GM19023 (cell line): Measurements from ENCODE around the gene PRODH.
"Not testable (repeated sequence)": the region's sequence is repeated elsewhere in the genome, so short reads cannot be mapped to it uniquely, and the experiment has no call there.

Source experiments
- ATAC-seq: cut with Tn5 transposase; IDR thresholded peaks from one replicate; pipeline ENCODE4 v1.9.1; 2021; ENCODE audit warnings: mild to moderate bottlenecking, moderate library complexity; ENCODE audit not compliant: unreplicated experiment

Gene PRODH

DNA sequence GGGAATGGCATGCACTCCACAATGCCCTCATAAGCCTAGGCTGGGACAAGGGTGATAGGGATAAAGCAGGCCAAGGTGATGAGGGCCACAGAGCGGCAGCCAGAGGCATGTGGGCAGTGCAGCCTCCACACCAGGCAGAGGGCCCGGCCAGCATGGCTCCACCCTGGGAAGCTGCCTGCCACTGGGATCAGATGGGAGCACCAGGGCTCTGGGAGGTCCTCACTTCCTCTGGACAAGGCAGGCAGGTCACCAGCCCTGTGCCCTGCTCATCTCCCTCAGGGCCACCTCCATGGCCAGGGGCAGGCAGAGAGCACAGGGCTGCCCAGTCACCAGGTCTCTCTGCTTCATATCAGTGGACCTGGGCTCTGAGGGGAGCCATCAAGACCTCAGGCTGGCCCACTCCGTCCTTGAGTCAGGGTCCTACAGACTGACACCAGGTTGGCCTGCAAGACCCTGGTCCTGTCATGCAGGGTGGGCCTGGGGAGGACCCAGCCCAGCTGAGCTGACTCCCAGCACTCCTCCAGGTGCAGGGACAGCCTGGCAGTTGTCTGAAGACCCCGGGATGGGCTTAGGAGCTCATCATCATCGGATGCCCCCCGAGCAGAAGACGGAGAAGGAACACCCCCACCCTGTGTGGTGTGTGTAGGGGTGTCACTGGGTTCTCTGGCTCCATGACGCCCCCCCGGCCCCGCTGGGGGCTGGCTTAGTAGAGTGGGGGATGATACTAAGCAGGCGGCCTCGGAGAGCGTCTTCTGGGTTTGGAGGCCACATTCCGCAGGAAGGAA is 33.3 kb upstream of the PRODH start:
- ATAC-seq: not testable (repeated sequence)

DNA sequence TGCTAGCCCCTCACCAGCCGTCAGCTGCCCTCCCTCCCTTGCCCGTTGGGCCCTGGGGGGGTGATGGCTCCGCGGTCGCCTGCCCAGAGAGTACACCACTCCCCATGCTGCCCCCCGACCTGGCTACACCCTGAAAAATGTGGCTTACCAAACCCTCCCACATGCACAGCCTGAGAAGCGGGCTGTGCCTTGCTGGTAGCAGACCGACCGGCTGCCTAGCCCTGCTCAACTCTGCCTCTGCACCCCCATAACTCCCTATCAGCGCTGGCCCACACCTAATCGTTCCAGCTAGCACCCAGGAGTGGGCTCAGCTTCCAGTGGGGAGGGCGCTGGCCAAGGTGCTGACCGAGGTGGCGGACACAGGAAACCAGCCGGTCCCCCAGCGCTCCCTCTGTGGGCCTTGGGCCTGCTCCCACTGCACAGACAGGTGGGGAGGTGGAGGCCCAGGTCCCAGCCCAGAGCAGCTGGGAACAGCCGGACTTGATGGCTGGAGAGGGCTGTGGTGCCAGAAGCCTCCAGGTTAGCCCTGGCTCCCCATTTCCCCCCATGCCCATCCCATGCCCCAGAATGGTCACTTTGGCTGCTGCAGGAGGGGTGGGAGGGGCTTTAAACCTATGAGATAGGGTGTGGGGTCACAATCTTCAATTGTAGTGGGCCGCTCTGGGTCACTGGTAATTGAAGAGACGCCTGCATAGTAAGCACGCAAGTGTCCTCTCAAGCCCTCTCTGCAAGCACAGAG is 32.1 kb upstream of the PRODH start:
- ATAC-seq: no peak

DNA sequence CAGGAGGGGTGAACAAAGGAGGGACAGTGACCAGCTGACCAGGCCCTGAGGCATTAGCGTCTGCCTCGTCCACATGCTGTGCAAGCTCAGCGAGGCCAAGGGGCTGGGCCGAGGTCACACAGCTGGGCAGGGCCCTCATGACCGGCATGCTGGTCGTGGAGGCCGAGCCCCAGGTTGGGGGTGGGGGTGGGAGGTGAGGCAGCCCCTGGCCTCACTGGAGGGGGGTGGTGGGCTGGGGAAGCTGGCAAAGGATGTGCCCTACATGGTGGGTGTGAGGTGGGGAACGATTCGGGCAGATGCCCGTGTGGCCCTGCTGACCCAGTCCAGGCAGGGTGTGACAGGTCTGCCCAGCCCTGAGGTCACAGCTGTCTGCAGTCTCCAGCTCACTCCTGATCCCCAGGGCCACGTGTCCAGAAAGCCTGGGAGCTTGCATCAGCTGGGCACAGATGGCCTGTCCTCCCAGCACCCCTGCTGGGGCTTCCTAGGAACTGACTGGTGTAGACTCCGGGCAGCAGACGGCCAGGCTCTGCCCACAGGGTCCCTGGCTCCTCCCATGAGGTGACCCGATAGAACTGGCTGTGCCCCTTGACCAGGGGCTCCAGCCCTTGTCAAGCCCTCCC is 31.4 kb upstream of the PRODH start:
- not testable (repeated sequence) for ATAC-seq

DNA sequence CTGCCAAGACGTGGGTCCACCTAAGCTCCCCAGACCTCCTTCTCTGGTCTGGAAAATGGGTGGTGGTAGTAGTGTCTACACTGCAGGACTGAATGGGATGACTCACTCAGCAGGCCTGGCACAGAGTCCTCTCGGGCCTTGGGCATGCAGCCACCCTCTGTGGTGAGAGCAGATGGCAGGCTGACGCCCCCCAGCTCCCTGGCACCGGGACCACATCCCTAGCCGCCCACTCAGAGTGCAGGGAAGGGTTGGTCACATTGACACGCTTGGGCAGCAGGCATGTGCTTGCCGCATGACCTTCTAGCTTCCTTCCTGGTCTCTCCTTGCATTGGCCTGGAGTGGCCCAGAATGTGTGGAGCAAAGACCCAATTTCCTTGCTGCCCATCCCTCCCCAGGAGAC is 30.7 kb upstream of the PRODH start:
- ATAC-seq: no peak

DNA sequence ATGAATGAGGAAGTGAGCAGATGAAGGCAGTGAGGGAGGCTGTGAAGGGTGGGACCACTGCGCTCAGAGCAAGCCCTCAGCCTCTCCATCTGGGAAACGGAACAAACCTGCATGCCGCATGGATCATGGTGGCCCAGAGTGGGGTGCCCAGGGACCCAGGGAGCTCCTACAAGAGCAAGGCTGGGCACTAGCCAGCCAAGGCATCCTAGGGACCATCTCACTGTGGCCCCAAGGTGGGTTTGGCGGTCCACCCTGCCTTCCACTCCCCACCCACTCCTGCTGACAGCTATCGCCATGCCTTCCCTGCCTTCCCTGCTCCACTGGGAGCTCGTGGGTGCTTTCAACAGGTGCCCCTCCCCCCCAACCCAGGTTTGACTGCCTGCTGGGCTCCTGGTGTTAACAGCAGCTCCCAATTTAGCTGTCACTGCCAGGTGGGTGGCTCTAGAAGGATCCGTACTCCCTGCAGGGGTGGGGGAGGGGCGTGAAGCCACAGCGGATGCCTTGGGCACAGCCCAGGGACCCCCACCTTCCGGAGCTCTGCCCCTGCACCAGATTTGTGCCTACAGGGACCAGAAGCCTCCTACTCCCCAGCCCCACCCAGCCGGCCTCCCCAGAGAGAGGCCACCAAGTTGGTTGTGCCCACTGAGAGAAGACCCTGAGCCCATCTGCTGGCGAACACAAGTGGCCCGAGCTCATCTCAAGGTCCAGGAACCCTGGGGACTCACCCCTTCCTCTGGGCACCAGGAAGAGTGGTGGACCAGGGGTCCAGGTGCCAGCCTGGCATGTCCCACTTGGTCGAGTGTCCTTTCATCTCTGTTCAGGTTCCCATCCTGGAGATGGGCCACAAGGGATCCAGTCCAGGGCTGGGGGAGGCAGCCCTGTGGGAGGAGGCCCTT is 29.7 kb upstream of the PRODH start:
- ATAC-seq: no peak

DNA sequence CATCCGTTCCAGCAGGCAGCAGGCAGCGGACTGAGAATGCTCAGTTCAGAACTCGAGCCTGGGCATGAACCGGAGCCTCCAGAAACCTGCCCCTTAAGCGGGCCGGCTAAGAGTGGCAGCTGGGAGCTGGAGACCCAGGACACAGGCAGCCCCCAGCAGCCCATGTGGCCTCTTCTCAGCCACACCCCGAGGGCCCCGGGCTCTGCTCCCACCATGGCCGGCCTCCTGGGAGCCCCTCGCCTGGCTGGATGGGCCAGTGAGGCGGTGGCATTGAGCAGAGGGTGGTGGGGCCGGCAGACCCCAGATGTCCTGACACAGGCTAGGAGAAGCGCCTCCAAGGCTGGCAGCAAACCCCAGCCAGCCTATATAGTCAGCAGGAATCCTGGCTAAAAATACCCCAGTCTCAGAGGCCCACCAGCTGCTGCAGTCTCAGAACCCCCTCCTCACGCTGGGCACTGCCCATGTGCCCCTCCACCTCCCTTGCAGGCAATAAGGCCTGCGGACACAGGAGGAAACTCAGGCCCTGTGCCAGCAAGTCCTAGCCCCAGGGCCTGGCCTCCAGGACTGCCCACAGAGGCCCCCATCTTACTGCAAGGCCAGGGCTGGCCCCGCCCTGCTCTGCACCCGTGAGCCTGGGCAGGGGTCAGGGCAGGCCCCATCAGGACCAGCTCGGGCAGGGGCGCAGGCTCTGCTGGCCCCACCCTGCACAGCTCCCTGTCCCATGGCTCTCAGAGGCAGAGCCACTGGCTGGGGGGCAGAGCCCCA is 28.6 kb upstream of the PRODH start:
- not testable (repeated sequence) for ATAC-seq

DNA sequence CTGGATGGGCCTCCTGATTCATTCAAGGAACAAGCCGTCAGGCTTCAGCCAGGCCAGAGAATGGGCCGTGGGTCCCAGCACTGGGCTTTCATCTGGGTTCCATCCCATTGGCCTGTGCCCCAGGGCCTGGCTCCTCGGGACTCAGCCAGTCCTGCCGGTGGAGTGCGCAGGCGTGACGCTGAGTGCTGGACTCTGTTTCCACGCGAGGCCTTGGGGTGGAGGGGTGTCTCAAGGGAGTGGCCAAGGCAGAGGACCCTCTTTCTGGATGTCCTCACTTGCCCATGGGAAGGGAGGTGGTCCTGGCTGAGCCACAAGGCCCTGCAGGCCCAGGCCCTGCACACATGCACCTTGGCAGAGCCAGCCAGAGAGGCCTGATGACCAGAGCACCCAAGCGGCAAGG is 28.0 kb upstream of the PRODH start:
- not testable (repeated sequence) for ATAC-seq

DNA sequence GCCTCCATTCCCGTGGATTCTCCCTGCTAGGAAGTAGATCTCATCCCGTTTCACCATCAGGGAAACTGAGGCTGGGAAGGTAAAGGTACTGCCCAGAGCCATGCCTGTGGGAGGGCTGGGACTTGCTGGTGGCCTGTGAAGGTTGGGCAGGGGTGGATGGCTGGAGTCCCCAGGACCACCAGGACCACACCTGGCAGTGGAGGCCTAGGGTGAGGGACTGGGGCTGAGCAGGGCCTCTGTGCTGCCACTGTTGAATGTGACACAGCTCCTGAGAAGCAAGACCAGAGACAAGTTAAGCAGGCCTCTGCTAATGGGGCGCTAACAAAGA is 26.2 kb upstream of the PRODH start:
- no peak for ATAC-seq

DNA sequence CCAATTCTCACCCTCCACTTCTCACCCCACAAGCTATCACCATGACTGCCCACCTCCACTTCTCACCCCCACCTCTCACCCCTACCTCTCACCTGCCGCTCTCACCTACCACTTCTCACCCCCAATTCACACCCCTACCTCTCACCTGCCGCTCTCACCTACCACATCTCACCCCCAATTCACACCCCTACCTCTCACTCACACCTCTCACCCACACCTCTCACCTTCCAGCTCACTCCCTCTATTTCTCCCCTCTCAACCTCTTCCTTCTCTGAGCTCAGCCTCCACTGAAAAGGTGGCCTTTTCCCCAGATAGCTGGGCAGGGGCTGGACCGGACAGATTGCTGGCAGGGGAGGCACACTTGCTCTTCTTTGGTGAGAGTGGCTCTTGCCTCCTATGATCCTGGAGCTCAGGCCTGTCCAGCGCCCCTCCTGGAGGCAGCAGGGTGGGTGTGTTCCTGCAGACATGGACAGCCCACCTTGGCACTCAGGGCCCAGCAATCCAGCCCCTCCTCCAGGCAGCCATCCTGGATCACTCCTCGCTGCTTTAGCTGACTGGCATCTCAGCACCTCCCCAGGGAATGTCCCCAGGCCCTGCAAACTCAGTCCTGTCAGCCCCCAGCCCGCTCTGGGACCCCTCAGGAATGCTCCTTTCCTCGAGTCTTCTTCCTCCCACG is 25.7 kb upstream of the PRODH start:
- not testable (repeated sequence) for ATAC-seq

DNA sequence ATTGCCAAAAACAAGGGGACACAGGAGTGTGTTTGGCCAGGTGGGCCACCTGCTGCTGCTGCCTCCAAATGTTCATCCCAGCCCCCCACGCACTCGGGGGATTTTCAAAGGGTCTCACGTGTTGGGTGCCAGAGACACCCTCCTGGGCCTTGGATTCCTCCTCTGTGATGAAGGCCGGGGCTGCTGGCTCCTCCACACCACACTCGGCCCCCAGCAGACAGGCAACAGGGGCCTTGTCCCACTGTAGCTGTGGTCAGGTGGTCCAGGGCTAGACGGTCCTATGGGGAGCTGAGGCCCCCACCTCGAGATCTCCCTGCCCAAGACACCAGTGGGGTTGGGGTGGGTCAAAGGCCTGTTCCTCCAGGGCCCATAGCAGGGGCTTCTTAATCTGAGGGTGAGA is 25.1 kb upstream of the PRODH start:
- ATAC-seq: not testable (repeated sequence)

DNA sequence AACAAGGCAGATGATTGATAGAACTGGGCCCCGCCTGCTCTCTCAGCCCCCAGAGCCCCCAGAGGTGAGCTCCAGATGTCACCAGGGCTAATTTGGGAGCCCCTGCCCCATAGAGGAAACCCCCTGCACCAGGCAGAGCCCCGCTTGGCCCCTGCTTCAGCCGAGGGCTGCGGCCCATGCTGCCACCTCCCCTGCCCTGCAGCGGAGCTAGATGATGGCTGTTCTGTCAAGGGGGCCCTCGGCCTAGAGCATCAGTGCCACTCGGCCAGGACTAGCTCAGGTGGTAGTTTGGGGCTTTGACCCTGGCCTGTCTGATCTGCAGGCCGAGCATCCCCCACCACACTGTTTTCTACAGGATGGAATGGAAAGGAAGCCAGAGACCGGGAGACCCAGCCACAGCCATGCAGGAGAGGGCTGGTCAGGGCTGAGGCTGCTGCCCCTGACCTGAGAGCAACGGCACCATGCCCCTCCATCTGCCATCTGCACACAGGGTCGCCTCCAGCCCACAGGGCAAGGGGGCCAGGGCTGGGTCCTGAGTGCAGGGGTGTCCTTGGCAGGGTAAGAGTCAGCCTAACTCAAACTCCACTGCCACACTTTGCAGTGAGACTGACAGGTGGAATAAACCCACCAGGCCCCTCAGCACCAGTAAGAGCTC is 24.2 kb upstream of the PRODH start:
- ATAC-seq: not testable (repeated sequence)

DNA sequence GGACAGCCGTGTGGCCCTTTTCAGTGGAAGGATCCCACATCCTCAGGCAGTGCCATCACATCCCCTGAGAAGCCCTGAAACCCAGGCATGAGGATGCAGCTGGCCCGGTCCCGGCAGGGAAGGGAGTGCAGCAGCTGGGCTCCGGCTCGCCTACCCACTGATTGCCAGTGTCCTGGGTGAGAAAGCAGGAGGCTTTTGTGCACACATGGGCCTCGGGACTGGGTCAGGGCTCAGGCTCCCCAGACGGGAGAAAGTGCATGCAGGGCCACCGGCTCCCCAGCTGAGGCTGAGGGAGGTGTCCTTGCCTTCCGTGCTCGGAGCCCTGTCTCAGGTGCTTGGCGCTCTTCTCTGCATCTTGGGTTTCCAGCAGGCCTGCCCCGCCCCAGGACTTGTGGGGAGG is 23.6 kb upstream of the PRODH start:
- not testable (repeated sequence) for ATAC-seq

DNA sequence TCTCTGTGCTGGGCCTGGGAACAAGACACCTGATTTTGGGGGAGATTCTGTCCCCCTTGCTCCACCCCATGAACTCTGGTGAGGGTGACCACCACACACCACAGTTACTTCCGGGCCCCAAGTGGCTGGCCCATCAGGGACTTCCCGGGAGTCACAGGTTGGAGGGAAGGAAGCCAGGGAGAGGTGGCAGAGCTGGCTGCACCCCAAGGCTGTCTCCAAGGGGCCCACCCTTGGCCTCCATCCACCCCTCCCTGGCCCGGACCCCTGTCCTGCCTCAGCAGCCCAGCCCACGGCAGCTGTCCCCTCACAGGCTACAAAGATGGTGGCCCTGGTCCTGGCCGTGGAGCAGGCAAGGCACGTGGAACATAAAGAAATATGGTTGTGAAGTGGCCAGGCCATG is 23.2 kb upstream of the PRODH start:
- not testable (repeated sequence) for ATAC-seq

DNA sequence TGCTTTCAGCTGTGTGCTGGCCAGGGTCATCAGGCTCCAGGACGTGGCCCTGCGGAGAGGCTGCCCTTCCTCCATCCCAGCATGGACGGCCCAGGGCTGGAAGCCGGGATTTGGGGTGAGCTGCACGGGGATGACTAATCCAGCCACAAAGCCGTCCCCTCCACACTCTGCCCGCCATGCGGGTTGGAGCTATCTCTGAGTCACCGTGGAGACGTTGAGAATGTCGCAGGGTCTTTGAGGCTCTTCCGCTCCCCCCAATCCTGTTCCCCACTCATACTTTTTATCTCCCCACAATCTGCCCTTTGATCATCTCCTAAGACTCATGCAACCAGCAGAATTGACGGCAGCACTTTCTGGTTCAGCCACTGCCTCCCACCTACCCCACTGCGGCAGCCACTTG is 22.6 kb upstream of the PRODH start:
- not testable (repeated sequence) for ATAC-seq

DNA sequence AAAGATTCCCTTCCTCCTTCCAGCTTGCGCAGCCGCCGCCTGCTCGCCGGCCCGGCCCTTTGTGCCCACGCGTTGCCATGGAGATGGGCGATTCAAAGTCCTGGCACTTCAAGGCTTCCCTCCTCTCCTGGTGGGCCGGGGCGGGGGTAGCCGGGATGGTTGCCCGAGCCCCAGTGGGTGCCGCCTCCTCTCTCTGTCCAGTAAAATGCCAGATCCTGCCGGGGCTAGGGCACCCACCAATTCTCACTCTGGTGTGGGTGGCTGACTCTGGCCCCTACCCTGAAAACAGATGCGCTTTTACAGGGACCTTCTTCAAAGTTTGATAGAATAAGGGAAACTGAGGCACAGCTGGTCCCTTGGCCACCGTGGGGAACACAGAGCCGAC is 22.2 kb upstream of the PRODH start:
- not testable (repeated sequence) for ATAC-seq

DNA sequence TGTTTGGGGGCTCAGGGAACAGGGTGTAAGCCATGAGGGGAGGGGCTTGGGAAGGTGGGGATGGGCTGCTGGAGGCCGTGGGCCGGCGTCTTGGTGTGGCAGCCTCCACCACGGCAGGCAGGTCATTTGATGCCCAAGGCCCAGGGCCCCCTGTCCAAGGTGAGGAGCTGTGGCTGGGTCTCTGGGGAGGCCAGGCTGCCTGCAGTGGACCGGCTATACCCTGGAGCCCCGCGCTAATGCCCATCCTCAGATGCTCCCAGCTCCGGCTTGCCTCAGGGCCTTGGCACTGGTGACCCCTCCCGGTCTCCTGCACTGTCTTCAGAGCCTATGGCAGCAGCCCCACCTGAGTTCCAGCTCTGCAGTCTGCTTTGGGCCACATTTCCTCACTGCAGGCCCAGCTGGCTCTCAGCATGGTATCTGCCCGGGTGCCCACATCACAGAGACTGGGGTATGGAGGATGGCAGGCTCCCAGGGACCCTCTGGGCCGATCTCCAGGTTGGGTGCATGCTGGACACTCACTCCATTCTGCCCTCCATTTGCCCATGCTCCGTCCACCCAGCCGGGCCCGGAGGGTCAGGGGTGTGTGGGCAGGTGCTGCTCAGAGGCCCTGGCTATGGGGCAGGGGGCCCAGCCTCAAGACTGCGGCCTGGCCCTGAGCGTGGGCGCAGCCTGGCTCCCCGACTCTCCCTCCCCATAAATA is 21.7 kb upstream of the PRODH start:
- ATAC-seq: not testable (repeated sequence)

DNA sequence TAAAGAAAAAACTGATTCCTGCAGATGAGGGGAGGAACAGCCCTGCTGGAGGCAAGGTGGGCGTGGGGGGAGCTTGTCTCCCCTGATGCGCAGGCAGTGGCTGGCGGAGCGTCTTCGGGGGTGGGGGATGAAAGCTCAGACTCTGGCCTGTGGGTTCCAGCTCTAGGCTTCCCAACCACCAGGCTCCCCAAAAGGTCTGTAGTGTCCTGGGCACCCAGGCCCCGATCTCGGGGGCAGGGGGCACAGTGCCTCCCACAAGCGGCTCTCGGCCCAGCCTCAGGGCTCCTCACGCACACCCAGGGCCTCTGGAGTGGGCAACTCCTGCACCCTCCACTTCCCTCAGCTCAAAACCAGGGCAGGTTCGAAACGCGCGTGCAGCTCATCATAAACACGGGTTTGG is 20.9 kb upstream of the PRODH start:
- not testable (repeated sequence) for ATAC-seq

DNA sequence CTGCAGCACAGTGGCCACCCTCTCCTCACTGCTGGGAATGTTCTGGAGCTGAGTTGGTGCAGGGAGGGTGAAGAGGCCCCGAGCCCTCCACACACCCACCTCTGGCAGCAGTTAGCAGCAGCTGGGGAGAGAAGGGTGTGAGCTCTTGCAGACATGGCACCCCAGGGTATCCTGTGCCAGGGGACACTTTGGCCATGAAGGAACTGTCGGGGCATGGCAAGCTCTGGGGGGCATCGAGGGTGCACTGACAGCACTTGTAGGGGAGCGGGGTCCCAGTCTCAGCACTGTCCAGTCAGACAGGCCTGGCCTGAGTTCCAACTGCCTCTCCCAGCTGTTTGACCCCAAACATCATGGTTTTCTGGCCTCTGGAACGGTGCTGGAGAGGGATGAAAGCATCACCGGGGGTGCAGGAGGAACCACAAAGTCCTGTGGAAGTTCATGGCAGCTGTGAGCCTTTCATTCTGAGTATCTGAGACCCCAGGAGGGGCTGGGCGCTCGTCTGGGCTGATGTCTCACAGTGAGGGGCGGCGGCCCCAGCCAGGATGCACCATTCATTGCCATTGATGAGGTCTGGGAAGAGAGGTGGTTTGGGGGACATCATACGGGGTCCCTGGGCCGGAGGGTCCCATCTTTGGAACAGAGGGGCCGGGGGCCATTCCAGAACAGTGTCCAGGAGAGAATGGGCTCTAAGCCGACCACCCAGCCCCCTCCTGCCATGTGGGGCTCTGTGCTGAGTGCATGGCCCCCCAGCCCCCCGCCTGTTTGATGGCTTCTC is 20.2 kb upstream of the PRODH start:
- ATAC-seq: not testable (repeated sequence)
